HepG2 (cell line): ENCODE data around the gene DKKL1. TPM values are rescaled to one million over a fixed set of nuclear protein-coding genes. Genes with fewer than 3 reads are reported as not detected.

ENCODE experiments used
- ATRX ChIP-seq: sonication (generic); formaldehyde crosslinking; IDR thresholded peaks from 2 replicates; pipeline ENCODE4 v1.4.0; 2020; ENCODE audit warnings: missing genetic modification reagents, borderline replicate concordance
- BATF2 ChIP-seq: sonication (generic); formaldehyde crosslinking; IDR thresholded peaks from 2 replicates; pipeline ENCODE4 v1.8.0; 2022; ENCODE audit warnings: mild to moderate bottlenecking, missing genetic modification reagents, moderate library complexity
- BRD4 ChIP-seq: sonication (generic); formaldehyde crosslinking; IDR thresholded peaks from 2 replicates; pipeline ENCODE4 v1.4.0; 2020; ENCODE audit warnings: missing genetic modification reagents
- CREB1 ChIP-seq, 2 experiments: fragments of 450-650 bp in 1 of 2; IDR thresholded peaks; 2 replicates each; pipeline ENCODE4 v1.6.1; 2016 to 2017; ENCODE audit warnings: control low read depth in 1 of 2, mild to moderate bottlenecking in 1 of 2, missing compliant biosample characterization in 1 of 2, missing genetic modification characterization in 1 of 2
- FOXA3 ChIP-seq: IDR thresholded peaks from 2 replicates; pipeline ENCODE4 v1.6.1; 2016; ENCODE audit warnings: missing genetic modification reagents, missing compliant biosample characterization
- HMGA1 ChIP-seq: sonication (generic); formaldehyde crosslinking; conservative IDR thresholded peaks from 2 replicates; pipeline ENCODE4 v1.4.0; 2020; ENCODE audit warnings: missing genetic modification reagents
- HNRNPUL1 ChIP-seq: fragments of 200-400 bp; formaldehyde crosslinking; IDR thresholded peaks from 2 replicates; pipeline ENCODE4 v1.6.1; 2017; ENCODE audit warnings: low read depth, mild to moderate bottlenecking, low read length, moderate library complexity
- KMT2B ChIP-seq: IDR thresholded peaks from 2 replicates; pipeline ENCODE4 v1.6.1; 2016; ENCODE audit warnings: missing genetic modification reagents, missing compliant biosample characterization
- NCOA1 ChIP-seq: sonication (generic); formaldehyde crosslinking; IDR thresholded peaks from 2 replicates; pipeline ENCODE4 v1.9.0; 2021; ENCODE audit warnings: missing genetic modification reagents
- RARG ChIP-seq: sonication (generic); formaldehyde crosslinking; IDR thresholded peaks from 2 replicates; pipeline ENCODE4 v1.4.0; 2020; ENCODE audit warnings: low read depth, mild to moderate bottlenecking, missing genetic modification reagents
- SMC3 ChIP-seq: IDR thresholded peaks from 2 replicates; pipeline ENCODE4 v1.6.1; 2011; ENCODE audit warnings: low read length, improper control_type of control experiment
- SP4 ChIP-seq: sonication (generic); formaldehyde crosslinking; IDR thresholded peaks from 2 replicates; pipeline ENCODE4 v1.8.1; 2023; ENCODE audit warnings: mild to moderate bottlenecking, missing genetic modification reagents
- SSRP1 ChIP-seq: IDR thresholded peaks from 2 replicates; pipeline ENCODE4 v1.6.1; 2016; ENCODE audit warnings: control low read depth
- TCF7L2 ChIP-seq: IDR thresholded peaks from 2 replicates; pipeline ENCODE4 v1.6.1; 2011; ENCODE audit warnings: mild to moderate bottlenecking, low read depth, low read length, moderate library complexity
- TEAD3 ChIP-seq: optimal IDR thresholded peaks from 2 replicates; pipeline ENCODE3; 2016; ENCODE audit warnings: borderline replicate concordance
- TSC22D2 ChIP-seq: sonication (generic); formaldehyde crosslinking; IDR thresholded peaks from 2 replicates; pipeline ENCODE4 v1.5.1; 2020; ENCODE audit warnings: missing genetic modification reagents, mild to moderate bottlenecking, borderline replicate concordance
- ZHX2 ChIP-seq, 2 experiments: sonication (generic) in 1 of 2; formaldehyde crosslinking in 1 of 2; IDR thresholded peaks; 2 replicates each; pipeline versions ENCODE4 v1.6.1 to v1.9.0; 2014 to 2022; ENCODE audit warnings: antibody characterized with exemption in 1 of 2, borderline replicate concordance in 1 of 2, inconsistent platforms in 1 of 2, low read depth in 1 of 2, missing genetic modification reagents in 1 of 2
- ZNF549 ChIP-seq: sonication (generic); formaldehyde crosslinking; IDR thresholded peaks from 2 replicates; pipeline ENCODE4 v1.5.0; 2020; ENCODE audit warnings: missing genetic modification reagents
- ZNF891 ChIP-seq: sonication (generic); formaldehyde crosslinking; IDR thresholded peaks from 2 replicates; pipeline ENCODE4 v1.5.0; 2020; ENCODE audit warnings: mild to moderate bottlenecking, missing genetic modification reagents
- polyA plus RNA-seq, 8 experiments: library from polyadenylated mRNA; depleted of rRNA in 3 of 8; stranded (reverse) in 7 of 8; unstranded in 1 of 8; fragments of >200 nt; fragmentation: Illumina TruSeq in 4 of 8; extraction: Trizol in 4 of 8; gene quantifications; 2 replicates each; pipeline versions ENCODE4 v1.2.1 to v1.2.3, GENCODE V29; 2011 to 2016; ENCODE audit warnings: low read depth in 4 of 8, missing spikeins in 1 of 8, mixed read lengths in 1 of 8; ENCODE audit not compliant: insufficient read depth in 1 of 8
- total RNA-seq, 5 experiments: library from RNA; depleted of rRNA; stranded (reverse); fragments of >200 nt; fragmentation: Illumina TruSeq; extraction: Trizol; gene quantifications; 2 replicates each; pipeline ENCODE4 v1.2.3, GENCODE V29; 2016; ENCODE audit warnings: low read depth in 1 of 5
- TF ChIP-seq, protein P1 (sequence below): sonication (generic); formaldehyde crosslinking; IDR thresholded peaks from 2 replicates; pipeline ENCODE4 v1.5.0; 2020; ENCODE audit warnings: missing genetic modification reagents
- TF ChIP-seq, protein P2 (sequence below): sonication (generic); formaldehyde crosslinking; conservative IDR thresholded peaks from 2 replicates; pipeline ENCODE4 v1.4.0; 2020; ENCODE audit warnings: missing genetic modification reagents

DKKL1 gene
- total and polyA plus RNA-seq, 2 of the 13 experiments (the other 11 are each of a cell fraction or from before 2014, with no cell fraction given), result 0.30 to 0.31 TPM

DNA sequence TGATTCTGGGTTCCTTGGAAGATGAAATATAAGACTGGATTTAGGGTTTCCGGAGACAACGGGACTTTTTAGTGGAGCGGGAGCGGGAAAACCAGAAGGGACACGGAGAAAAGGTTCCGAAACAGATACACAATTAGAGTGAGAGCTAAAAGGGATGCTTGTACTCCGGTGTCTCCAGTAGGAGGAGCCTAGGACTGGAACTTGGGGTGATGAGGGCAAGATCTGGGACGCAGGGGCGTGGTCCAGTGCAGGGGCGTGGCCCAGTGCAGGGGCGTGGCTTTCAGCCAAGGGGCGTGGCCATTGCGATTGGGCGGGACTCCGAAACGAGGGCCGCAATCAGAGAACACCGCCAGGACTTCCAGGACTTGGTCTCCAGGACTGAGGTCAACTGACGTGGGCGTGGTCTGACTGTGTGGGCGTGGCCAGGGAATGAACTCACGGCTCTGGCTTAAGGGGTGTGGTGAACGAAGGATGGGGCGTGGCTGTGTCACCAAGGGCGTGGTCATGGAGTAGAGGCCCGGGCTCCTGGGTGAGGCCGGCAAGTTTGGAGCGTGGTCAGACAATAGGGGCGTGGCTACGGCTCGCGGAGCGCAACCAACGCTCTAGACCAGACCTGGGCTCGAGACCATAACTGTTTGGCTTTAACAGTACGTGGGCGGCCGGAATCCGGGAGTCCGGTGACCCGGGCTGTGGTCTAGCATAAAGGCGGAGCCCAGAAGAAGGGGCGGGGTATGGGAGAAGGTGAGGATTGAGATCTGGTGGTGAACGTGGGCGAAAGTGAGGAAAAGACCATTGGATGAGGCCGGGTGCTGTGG is at the start of gene DKKL1 (continued):
- TF ChIP-seq ZHX2 (IDR thresholded peaks at IDR 0.05; ENCODE audit: low read depth) (no peak), ZHX2 (CRISPR knock-in tag; IDR thresholded peaks at IDR 0.05; ENCODE audit: borderline replicate concordance) (no peak), SMC3 (no peak), CREB1 (IDR thresholded peaks at IDR 0.05) (peak; percentile 77), CREB1 (CRISPR knock-in tag; IDR thresholded peaks at IDR 0.05) (no peak), RARG (CRISPR knock-in tag) (no peak), NCOA1 (CRISPR knock-in tag) (no peak), TEAD3 (CRISPR knock-in tag) (peak; percentile 40), BRD4 (CRISPR knock-in tag) (no peak), ATRX (CRISPR knock-in tag) (no peak), FOXA3 (no peak), ZNF549 (CRISPR knock-in tag) (no peak), TSC22D2 (CRISPR knock-in tag) (no peak; the same call in 1 of the 2 replicates), SP4 (CRISPR knock-in tag) (peak; percentile 100), BATF2 (no peak), HMGA1 (CRISPR knock-in tag) (no peak), ZNF891 (CRISPR knock-in tag) (peak; percentile 50; the same call in 1 of the 2 replicates), HNRNPUL1 (no peak), TCF7L2 (no peak), SSRP1 (CRISPR knock-in tag) (no peak), KMT2B (CRISPR knock-in tag) (no peak)
- TF ChIP-seq, protein P1, sequence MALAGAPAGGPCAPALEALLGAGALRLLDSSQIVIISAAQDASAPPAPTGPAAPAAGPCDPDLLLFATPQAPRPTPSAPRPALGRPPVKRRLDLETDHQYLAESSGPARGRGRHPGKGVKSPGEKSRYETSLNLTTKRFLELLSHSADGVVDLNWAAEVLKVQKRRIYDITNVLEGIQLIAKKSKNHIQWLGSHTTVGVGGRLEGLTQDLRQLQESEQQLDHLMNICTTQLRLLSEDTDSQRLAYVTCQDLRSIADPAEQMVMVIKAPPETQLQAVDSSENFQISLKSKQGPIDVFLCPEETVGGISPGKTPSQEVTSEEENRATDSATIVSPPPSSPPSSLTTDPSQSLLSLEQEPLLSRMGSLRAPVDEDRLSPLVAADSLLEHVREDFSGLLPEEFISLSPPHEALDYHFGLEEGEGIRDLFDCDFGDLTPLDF (CRISPR knock-in tag), result no peak
- TF ChIP-seq, protein P2, sequence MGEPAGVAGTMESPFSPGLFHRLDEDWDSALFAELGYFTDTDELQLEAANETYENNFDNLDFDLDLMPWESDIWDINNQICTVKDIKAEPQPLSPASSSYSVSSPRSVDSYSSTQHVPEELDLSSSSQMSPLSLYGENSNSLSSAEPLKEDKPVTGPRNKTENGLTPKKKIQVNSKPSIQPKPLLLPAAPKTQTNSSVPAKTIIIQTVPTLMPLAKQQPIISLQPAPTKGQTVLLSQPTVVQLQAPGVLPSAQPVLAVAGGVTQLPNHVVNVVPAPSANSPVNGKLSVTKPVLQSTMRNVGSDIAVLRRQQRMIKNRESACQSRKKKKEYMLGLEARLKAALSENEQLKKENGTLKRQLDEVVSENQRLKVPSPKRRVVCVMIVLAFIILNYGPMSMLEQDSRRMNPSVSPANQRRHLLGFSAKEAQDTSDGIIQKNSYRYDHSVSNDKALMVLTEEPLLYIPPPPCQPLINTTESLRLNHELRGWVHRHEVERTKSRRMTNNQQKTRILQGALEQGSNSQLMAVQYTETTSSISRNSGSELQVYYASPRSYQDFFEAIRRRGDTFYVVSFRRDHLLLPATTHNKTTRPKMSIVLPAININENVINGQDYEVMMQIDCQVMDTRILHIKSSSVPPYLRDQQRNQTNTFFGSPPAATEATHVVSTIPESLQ, result no peak
